Testis (tissue), 3 donors: ENCODE data around the gene GMDS. TPM values are rescaled to one million over a fixed set of nuclear protein-coding genes. Genes with fewer than 3 reads are reported as not detected.

Source experiments
- DNase-seq: peaks from one replicate; pipeline ENCODE4 v3.0.0-alpha.2; 2019
- H3K27ac ChIP-seq, 2 donors: fragments of 200-600 bp; sonication (generic); one replicate each; pipeline ENCODE4 v1.5.1; 2019
- H3K27me3 ChIP-seq: fragments of 200-600 bp; sonication (generic); one replicate; pipeline ENCODE4 v1.5.1; 2019
- H3K36me3 ChIP-seq: fragments of 200-600 bp; sonication (generic); one replicate; pipeline ENCODE4 v1.5.1; 2017; ENCODE audit warnings: low read depth; ENCODE audit errors: missing control alignments
- H3K4me1 ChIP-seq: fragments of 200-600 bp; sonication (generic); one replicate; pipeline ENCODE4 v1.5.1; 2019
- H3K4me3 ChIP-seq, 2 donors: fragments of 200-600 bp; sonication (generic); one replicate each; pipeline ENCODE4 v1.5.1; 2017 to 2019
- H3K9me3 ChIP-seq: fragments of 200-600 bp; sonication (generic); one replicate; pipeline ENCODE4 v1.5.1; 2017
- CTCF ChIP-seq, 3 experiments: fragments of 450-650 bp in 2 of 3; fragments of 200-600 bp in 1 of 3; sonication (generic) in 1 of 3; IDR thresholded peaks; one replicate each; pipeline ENCODE4 v1.5.1; 2016 to 2019; ENCODE audit warnings: antibody characterized with exemption in 3 of 3, mild to moderate bottlenecking in 2 of 3, moderate library complexity in 1 of 3
- POLR2A ChIP-seq: fragments of 450-650 bp; IDR thresholded peaks from one replicate; pipeline ENCODE4 v1.6.1; 2017; ENCODE audit warnings: antibody characterized with exemption, mild to moderate bottlenecking, moderate library complexity
- WGBS, 2 donors: methylation state at CpG; one replicate each; pipeline ENCODE4 v1.1.5; 2018; 5-methylcytosine and 5-hydroxymethylcytosine counted together
- intact Hi-C: fragments of 100-400 bp; cut with DNase I; formaldehyde crosslinking; loops from one replicate; pipeline ENCODE4 v1.15.1; 2023; ENCODE audit warnings: low total_unique reads
- polyA plus RNA-seq: library from polyadenylated mRNA; stranded (reverse); fragments of 350-450 nt; fragmentation: Illumina TruSeq; extraction: RNeasy Lipid Tissue Mini Kit (QIAGEN cat#74804); gene quantifications from one replicate; pipeline ENCODE4 v1.2.3, GENCODE V29; 2014; ENCODE audit warnings: low read depth, low replicate concordance; ENCODE audit not compliant: insufficient read depth
- total RNA-seq, 2 donors: library from RNA; depleted of rRNA; stranded (reverse); fragments of >200 nt; gene quantifications; one replicate each; pipeline ENCODE4 v1.2.3, GENCODE V29; 2016

Gene GMDS
- total and polyA plus RNA-seq, 3 donors from 2014 or later, result 19.6 to 31.1 (median 22.2) TPM

DNA sequence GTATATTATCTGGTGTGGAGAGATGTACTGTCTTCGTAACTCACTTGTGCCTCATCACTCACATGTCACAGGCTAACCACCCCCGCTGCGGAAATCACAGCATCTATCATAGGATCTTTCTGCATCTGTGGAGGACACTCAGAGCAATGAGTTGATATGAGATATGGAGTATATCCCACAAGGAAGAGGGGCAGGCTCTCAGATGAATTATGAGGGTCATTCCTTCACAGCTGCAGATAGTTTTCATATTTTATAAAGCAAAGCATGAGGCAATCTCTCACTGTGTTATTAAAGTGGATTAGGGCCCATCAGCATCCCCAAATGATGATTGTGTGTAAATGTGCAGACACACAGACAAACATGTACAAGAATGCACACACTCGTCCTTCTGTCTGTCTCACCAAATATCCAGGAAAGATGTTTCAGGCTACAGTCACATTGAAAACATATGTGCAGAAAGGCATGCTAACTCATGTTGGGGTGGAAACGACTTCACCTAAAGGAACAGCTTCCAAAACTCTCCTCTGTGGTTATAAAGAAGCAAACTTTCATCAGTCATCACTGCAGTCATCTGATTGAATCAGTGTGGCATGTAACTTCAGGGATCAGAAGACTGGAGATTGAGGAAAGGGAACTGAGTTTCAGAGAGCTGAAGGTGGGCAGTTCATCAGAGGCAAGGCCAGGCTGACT lies 471.0 kb downstream of the GMDS start:
- Histone ChIP-seq H3K4me1 (no peaks in the 10 kb centered on the region), H3K4me3 (no peak overlapping the region), H3K27ac (no peak overlapping the region), H3K36me3 (no peaks in the 10 kb centered on the region), H3K9me3 (no peaks in the 10 kb centered on the region), H3K27me3 (no peaks in the 10 kb centered on the region)
- WGBS, 2 donors, result 92 to 93% methylated on average over 5 of the region's 5 CpGs
- intact Hi-C loops, result no loop called here
- no peak for DNase-seq
- TF ChIP-seq CTCF (IDR thresholded peaks at IDR 0.05), result no peak
- TF ChIP-seq POLR2A, result no peak

GRCh38 chr6:1773700-1774099 lies 471.7 kb downstream of the GMDS start:
- WGBS, 2 donors, result 85 to 90% methylated on average over 2 of the region's 2 CpGs

DNA sequence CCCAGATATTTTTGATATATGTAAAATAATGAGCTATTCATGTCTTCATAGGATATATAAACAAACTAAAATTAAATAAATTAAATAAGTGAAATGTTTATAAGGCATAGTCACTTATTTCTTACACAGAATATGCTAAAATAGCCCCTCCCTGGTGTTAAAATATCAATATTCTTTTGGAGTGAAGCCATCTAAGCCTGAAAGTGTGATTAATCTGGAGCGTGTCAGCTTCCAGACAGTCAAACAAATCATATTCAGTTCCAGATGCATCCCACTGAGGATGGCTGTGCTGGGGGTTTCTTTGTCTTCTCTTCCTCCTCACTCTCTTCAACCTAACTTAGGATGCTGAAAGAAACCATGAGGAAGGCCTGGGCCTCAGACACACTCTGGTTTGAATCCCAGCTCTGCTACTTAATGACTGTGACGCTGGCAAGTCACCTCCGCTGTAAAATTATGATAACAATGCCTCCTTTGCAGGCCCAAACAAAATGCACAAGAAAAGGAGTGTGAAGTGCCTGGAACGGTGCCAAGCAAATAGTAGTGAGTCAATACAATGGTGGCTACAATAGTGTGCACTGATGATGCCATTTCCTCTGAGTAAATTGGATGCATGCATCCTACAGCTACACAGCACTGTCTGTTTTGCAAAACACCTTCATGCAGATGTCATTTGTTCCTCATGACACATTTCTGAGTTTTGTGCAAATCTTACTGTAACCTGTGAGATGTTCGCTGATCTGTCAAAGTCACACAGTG lies 474.3 kb downstream of the GMDS start:
- TF ChIP-seq CTCF (IDR thresholded peaks at IDR 0.05) (no peak), POLR2A (no peak)
- Histone ChIP-seq H3K4me3 (no peak overlapping the region), H3K4me1 (no peaks in the 10 kb centered on the region), H3K36me3 (no peaks in the 10 kb centered on the region), H3K9me3 (no peaks in the 10 kb centered on the region), H3K27ac (no peak overlapping the region), H3K27me3 (no peaks in the 10 kb centered on the region)
- DNase-seq, result no peak
- intact Hi-C loops, result no loop called here
- WGBS, 2 donors, result 83 to 86% methylated on average over 5 of the region's 5 CpGs

More at GRCh38 chr6:1773700-1774099, 471.7 kb downstream of the GMDS start:
- Histone ChIP-seq H3K27ac (no peak overlapping the region), H3K27me3 (no peaks in the 10 kb centered on the region), H3K4me3 (no peak overlapping the region), H3K36me3 (no peaks in the 10 kb centered on the region), H3K4me1 (no peaks in the 10 kb centered on the region), H3K9me3 (no peaks in the 10 kb centered on the region)
- no peak for DNase-seq
- TF ChIP-seq POLR2A, result no peak
- no peak for TF ChIP-seq CTCF (IDR thresholded peaks at IDR 0.05)
- intact Hi-C loops, result no loop called here

DNA sequence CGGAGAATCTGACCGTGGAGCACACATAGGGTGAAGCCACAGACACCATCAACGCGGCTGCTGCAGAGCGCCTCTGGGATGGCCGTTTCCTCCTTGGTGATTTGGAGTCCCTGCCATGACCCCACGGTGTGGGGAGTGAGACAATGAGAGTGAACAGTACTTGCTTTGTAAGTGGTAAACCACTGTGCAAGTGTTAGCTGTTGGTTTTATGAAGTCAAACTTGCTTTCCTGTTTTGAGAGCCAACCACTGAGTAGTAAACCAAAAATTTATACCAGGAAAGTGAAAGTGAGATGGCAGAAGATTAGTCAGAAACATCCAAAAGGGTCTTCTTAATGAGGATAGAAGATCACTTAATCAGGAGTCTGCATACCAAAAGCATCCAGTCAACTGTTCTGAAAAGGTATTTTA lies 475.0 kb downstream of the GMDS start:
- WGBS, 2 donors, result 85 to 94% methylated on average over 7 of the region's 7 CpGs

More for the DNA sequence above, 475.0 kb downstream of the GMDS start:
- Histone ChIP-seq H3K27ac (no peak overlapping the region), H3K4me3 (no peak overlapping the region), H3K9me3 (no peaks in the 10 kb centered on the region), H3K27me3 (no peaks in the 10 kb centered on the region), H3K4me1 (no peaks in the 10 kb centered on the region), H3K36me3 (no peaks in the 10 kb centered on the region)
- DNase-seq, result no peak
- intact Hi-C loops, result no loop called here
- TF ChIP-seq CTCF (IDR thresholded peaks at IDR 0.05), result no peak
- no peak for TF ChIP-seq POLR2A
